Karpas-422 (cell line): ENCODE data around the gene SF3B1. TPM values are rescaled to one million over a fixed set of nuclear protein-coding genes. Genes with fewer than 3 reads are reported as not detected.
A peak's percentile ranks its signal among the peaks of the same experiment; 100 is the strongest.
"Not testable (repeated sequence)": the region's sequence is repeated elsewhere in the genome, so short reads cannot be mapped to it uniquely, and the experiment has no call there.

Experiments
- DNase-seq: peaks from one replicate; pipeline ENCODE4 v3.0.0-alpha.2; 2015
- H2AFZ ChIP-seq: fragments of 200-600 bp; sonication (generic); 2 replicates; pipeline ENCODE4 v1.6.1; 2014; ENCODE audit warnings: antibody characterized with exemption, low read length, mixed read lengths
- H3K27ac ChIP-seq: fragments of 200-600 bp; sonication (generic); 2 replicates; pipeline ENCODE4 v1.5.1; 2014; ENCODE audit warnings: mild to moderate bottlenecking, low read length, moderate library complexity
- H3K27me3 ChIP-seq: fragments of 200-600 bp; sonication (generic); 2 replicates; pipeline ENCODE4 v1.6.1; 2014; ENCODE audit warnings: low read length, mixed read lengths
- H3K36me3 ChIP-seq: fragments of 200-600 bp; sonication (generic); 2 replicates; pipeline ENCODE4 v1.6.1; 2014; ENCODE audit warnings: low read length, mixed read lengths; ENCODE audit not compliant: insufficient read depth
- H3K4me1 ChIP-seq: fragments of 200-600 bp; sonication (generic); 2 replicates; pipeline ENCODE4 v1.6.1; 2014; ENCODE audit warnings: mild to moderate bottlenecking, low read length, mixed read lengths
- H3K4me2 ChIP-seq: fragments of 200-600 bp; sonication (generic); 2 replicates; pipeline ENCODE4 v1.6.1; 2014; ENCODE audit warnings: low read length, low read depth, mild to moderate bottlenecking; ENCODE audit not compliant: poor library complexity, severe bottlenecking
- H3K4me3 ChIP-seq: fragments of 200-600 bp; sonication (generic); 2 replicates; pipeline ENCODE4 v1.5.1; 2014; ENCODE audit warnings: mild to moderate bottlenecking, antibody characterized with exemption, low read length, mixed read lengths
- H3K79me2 ChIP-seq: fragments of 200-600 bp; sonication (generic); 2 replicates; pipeline ENCODE4 v1.6.1; 2014; ENCODE audit warnings: mild to moderate bottlenecking, low read length, mixed read lengths
- H3K9ac ChIP-seq: fragments of 200-600 bp; sonication (generic); 2 replicates; pipeline ENCODE4 v1.6.0; 2014; ENCODE audit warnings: low read length
- H3K9me2 ChIP-seq: fragments of 200-600 bp; sonication (generic), shearing (Covaris generic); replicated peaks from 2 replicates; pipeline ENCODE4 v1.6.0; 2014; ENCODE audit warnings: mild to moderate bottlenecking, low read length, moderate library complexity; ENCODE audit not compliant: insufficient read depth
- H3K9me3 ChIP-seq: fragments of 300-700, 200-600 bp; sonication (generic); 2 replicates; pipeline ENCODE4 v1.6.1; 2014; ENCODE audit warnings: low read length, mixed read lengths
- H4K20me1 ChIP-seq: fragments of 200-600 bp; sonication (generic); 2 replicates; pipeline ENCODE4 v1.6.1; 2014; ENCODE audit warnings: mild to moderate bottlenecking, antibody characterized with exemption, low read length, low read depth; ENCODE audit not compliant: insufficient read depth
- total RNA-seq: library from RNA; depleted of rRNA; stranded (reverse); fragments of >200 nt; shearing (Covaris generic); gene quantifications from 2 replicates; pipeline ENCODE4 v1.2.3, GENCODE V29; 2014; ENCODE audit warnings: low replicate concordance

The SF3B1 gene
- total RNA-seq, 1 experiment from 2014 or later: 304 TPM

- no peak overlapping the region for H2AFZ ChIP-seq
- H3K4me2 ChIP-seq: no peak overlapping the region
- no peak for DNase-seq
- H3K9me2 ChIP-seq: no peaks in the 10 kb centered on the region
- H3K9me3 ChIP-seq: no peaks in the 10 kb centered on the region
- peaks cover 3% of the 10 kb centered on the region; the same call in 1 of the 2 replicates for H3K36me3 ChIP-seq
- H3K79me2 ChIP-seq: peaks cover 19% of the 10 kb centered on the region
- H3K4me3 ChIP-seq: no peak overlapping the region
- H3K27me3 ChIP-seq: no peaks in the 10 kb centered on the region
- H3K9ac ChIP-seq: no peak overlapping the region
- peaks cover 16% of the 10 kb centered on the region for H3K4me1 ChIP-seq
- no peak overlapping the region for H3K27ac ChIP-seq
- peaks cover 12% of the 10 kb centered on the region for H4K20me1 ChIP-seq
Observed at GRCh38 chr2:197450465-197450864, 15.6 kb upstream of the SF3B1 start.

- H2AFZ ChIP-seq: no peak overlapping the region
- no peak overlapping the region for H3K27ac ChIP-seq
- no peak for DNase-seq
- H3K4me1 ChIP-seq: no peaks in the 10 kb centered on the region
- H3K79me2 ChIP-seq: no peaks in the 10 kb centered on the region
- no peak overlapping the region for H3K4me3 ChIP-seq
- no peaks in the 10 kb centered on the region for H3K9me3 ChIP-seq
- no peaks in the 10 kb centered on the region for H3K36me3 ChIP-seq
- H3K9ac ChIP-seq: no peak overlapping the region
- H4K20me1 ChIP-seq: no peaks in the 10 kb centered on the region
- H3K9me2 ChIP-seq: no peaks in the 10 kb centered on the region
- no peak overlapping the region for H3K4me2 ChIP-seq
- H3K27me3 ChIP-seq: no peaks in the 10 kb centered on the region
Observed at GRCh38 chr2:197446844-197447243, 12.0 kb upstream of the SF3B1 start.

- no peaks in the 10 kb centered on the region for H4K20me1 ChIP-seq
- no peak overlapping the region for H3K4me3 ChIP-seq
- H3K9me3 ChIP-seq: no peaks in the 10 kb centered on the region
- H3K36me3 ChIP-seq: no peaks in the 10 kb centered on the region
- no peaks in the 10 kb centered on the region for H3K79me2 ChIP-seq
- no peak overlapping the region for H2AFZ ChIP-seq
- H3K9me2 ChIP-seq: no peaks in the 10 kb centered on the region
- H3K9ac ChIP-seq: no peak overlapping the region
- no peaks in the 10 kb centered on the region for H3K27me3 ChIP-seq
- H3K27ac ChIP-seq: no peak overlapping the region
- H3K4me2 ChIP-seq: no peak overlapping the region
- H3K4me1 ChIP-seq: no peaks in the 10 kb centered on the region
- DNase-seq: no peak
Observed at GRCh38 chr2:197445746-197446145, 10.9 kb upstream of the SF3B1 start.

- H3K9ac ChIP-seq: no peak overlapping the region
- no peak overlapping the region for H3K4me3 ChIP-seq
- H3K36me3 ChIP-seq: no peaks in the 10 kb centered on the region
- H3K4me1 ChIP-seq: no peaks in the 10 kb centered on the region
- no peaks in the 10 kb centered on the region for H3K9me2 ChIP-seq
- H4K20me1 ChIP-seq: no peaks in the 10 kb centered on the region
- no peaks in the 10 kb centered on the region for H3K9me3 ChIP-seq
- H3K27ac ChIP-seq: no peak overlapping the region
- no peak overlapping the region for H2AFZ ChIP-seq
- no peaks in the 10 kb centered on the region for H3K27me3 ChIP-seq
- H3K4me2 ChIP-seq: no peak overlapping the region
- no peak for DNase-seq
- no peaks in the 10 kb centered on the region for H3K79me2 ChIP-seq
Observed at GRCh38 chr2:197442857-197443256, 8.0 kb upstream of the SF3B1 start.

GRCh38 chr2:197437380-197437779, 2.6 kb upstream of the SF3B1 start:
- DNase-seq: no peak
- H3K9ac ChIP-seq: no peak overlapping the region
- no peak overlapping the region for H3K4me2 ChIP-seq
- no peaks in the 10 kb centered on the region for H3K27me3 ChIP-seq
- H3K4me3 ChIP-seq: no peak overlapping the region
- no peak overlapping the region for H3K27ac ChIP-seq
- H3K79me2 ChIP-seq: peaks cover 33% of the 10 kb centered on the region
- peaks cover 21% of the 10 kb centered on the region for H4K20me1 ChIP-seq
- H3K9me3 ChIP-seq: no peaks in the 10 kb centered on the region
- H2AFZ ChIP-seq: no peak overlapping the region
- no peaks in the 10 kb centered on the region for H3K9me2 ChIP-seq
- H3K36me3 ChIP-seq: no peaks in the 10 kb centered on the region
- peaks cover 22% of the 10 kb centered on the region for H3K4me1 ChIP-seq

GRCh38 chr2:197435598-197436420, 981 bp upstream of the SF3B1 start:
- Histone ChIP-seq H3K27ac (peak overlapping the region; percentile 28; the same call in 1 of the 2 replicates), H3K9me2 (no peaks in the 10 kb centered on the region), H3K4me2 (peak overlapping the region; percentile 91), H3K79me2 (peaks cover 48% of the 10 kb centered on the region), H3K9me3 (no peaks in the 10 kb centered on the region), H3K36me3 (no peaks in the 10 kb centered on the region), H4K20me1 (peaks cover 36% of the 10 kb centered on the region), H3K4me1 (peaks cover 34% of the 10 kb centered on the region), H3K9ac (peak overlapping the region; percentile 85), H3K4me3 (peak overlapping the region; percentile 98), H3K27me3 (no peaks in the 10 kb centered on the region), H2AFZ (peak overlapping the region; percentile 29; the same call in 1 of the 2 replicates)
- no peak for DNase-seq

- H3K9ac ChIP-seq: peak overlapping the region; percentile 97
- peaks cover 68% of the 10 kb centered on the region for H3K79me2 ChIP-seq
- peaks cover 51% of the 10 kb centered on the region for H3K4me1 ChIP-seq
- H2AFZ ChIP-seq: no peak overlapping the region
- H3K36me3 ChIP-seq: peaks cover 8% of the 10 kb centered on the region; the same call in 1 of the 2 replicates
- peak overlapping the region; percentile 86 for H3K4me2 ChIP-seq
- peak overlapping the region; percentile 98 for H3K4me3 ChIP-seq
- H3K9me3 ChIP-seq: no peaks in the 10 kb centered on the region
- peak overlapping the region; percentile 81 for H3K27ac ChIP-seq
- peak; percentile 59 for DNase-seq
- H4K20me1 ChIP-seq: peaks cover 55% of the 10 kb centered on the region
- H3K9me2 ChIP-seq: no peaks in the 10 kb centered on the region
- H3K27me3 ChIP-seq: no peaks in the 10 kb centered on the region
Observed at GRCh38 chr2:197433780-197434438, 919 bp downstream of the SF3B1 start.

GRCh38 chr2:197432527-197432926, 2.3 kb downstream of the SF3B1 start:
- Histone ChIP-seq H3K9ac (peak overlapping the region; percentile 32; the same call in 1 of the 2 replicates), H3K4me2 (peak overlapping the region; percentile 86), H3K4me1 (peaks cover 63% of the 10 kb centered on the region), H4K20me1 (peaks cover 66% of the 10 kb centered on the region), H3K27ac (0 out of 2 replicates have a peak overlapping the region, but pooled peaks have one; percentile 13), H3K79me2 (peaks cover 81% of the 10 kb centered on the region), H3K4me3 (peak overlapping the region; percentile 98)
- H3K36me3 ChIP-seq, DNase-seq, H3K9me3 ChIP-seq, H3K27me3 ChIP-seq, H3K9me2 ChIP-seq, H2AFZ ChIP-seq: not testable (repeated sequence)
